GM12865 (cell line): ENCODE results near the gene TRIP13.

Experiments
- DNase-seq: peaks from one replicate; pipeline ENCODE4 v3.0.0; 2010; ENCODE audit warnings: low read depth
- H3K4me3 ChIP-seq: 2 replicates; pipeline ENCODE4 v1.5.1; 2011; ENCODE audit warnings: mild to moderate bottlenecking, low read depth, low read length, control low read depth
- CTCF ChIP-seq: IDR thresholded peaks from 2 replicates; pipeline ENCODE4 v1.5.1; 2011; ENCODE audit warnings: low read length, control low read depth, low read depth, inconsistent platforms; ENCODE audit not compliant: insufficient read depth; ENCODE audit errors: missing control alignments

The TRIP13 gene

GRCh38 chr5:947626-948471 is 55.2 kb downstream of the TRIP13 start:
- TF ChIP-seq CTCF = no peak
- no peak for DNase-seq
- no peak overlapping the region for H3K4me3 ChIP-seq

GRCh38 chr5:948472-949274 is 56.0 kb downstream of the TRIP13 start:
- DNase-seq = no peak
- H3K4me3 ChIP-seq = no peak overlapping the region
- no peak for TF ChIP-seq CTCF

GRCh38 chr5:949275-949543 is 56.5 kb downstream of the TRIP13 start:
- no peak for DNase-seq
- no peak for TF ChIP-seq CTCF
- H3K4me3 ChIP-seq = no peak overlapping the region

GRCh38 chr5:949815-950560 is 57.3 kb downstream of the TRIP13 start:
- no peak overlapping the region for H3K4me3 ChIP-seq
- no peak for DNase-seq
- no peak for TF ChIP-seq CTCF

GRCh38 chr5:951940-952596 is 59.4 kb downstream of the TRIP13 start:
- TF ChIP-seq CTCF = no peak
- no peak overlapping the region for H3K4me3 ChIP-seq
- DNase-seq = no peak

GRCh38 chr5:952597-953271 is 60.0 kb downstream of the TRIP13 start:
- H3K4me3 ChIP-seq = no peak overlapping the region
- DNase-seq = no peak
- no peak for TF ChIP-seq CTCF
